GM18520 (cell line): ENCODE results near the gene PKIB.
"Not testable (repeated sequence)": the region's sequence is repeated elsewhere in the genome, so short reads cannot be mapped to it uniquely, and the experiment has no call there.

Experiments
- ATAC-seq: cut with Tn5 transposase; IDR thresholded peaks from one replicate; pipeline ENCODE4 v1.9.1; 2021; ENCODE audit not compliant: unreplicated experiment

Gene PKIB

GRCh38 chr6:122609881-122610689 is at the start of gene PKIB:
Gene PKIB, plus strand, starts transcription at chr6:122610405. Its CDS starts 107,390 bp downstream, at chr6:122717795.
- ATAC-seq = peak; percentile 82

GRCh38 chr6:122563364-122564052 is 46.7 kb upstream of the PKIB start:
- ATAC-seq = no peak

- no peak for ATAC-seq
Observed at GRCh38 chr6:122564230-122564629, 46.0 kb upstream of the PKIB start.

GRCh38 chr6:122565708-122566107 is 44.5 kb upstream of the PKIB start:
- no peak for ATAC-seq

- ATAC-seq = no peak
Observed at GRCh38 chr6:122567034-122567433, 43.2 kb upstream of the PKIB start.

GRCh38 chr6:122568350-122568749 is 41.9 kb upstream of the PKIB start:
- ATAC-seq = no peak

GRCh38 chr6:122568797-122569221 is 41.4 kb upstream of the PKIB start:
- ATAC-seq = no peak

GRCh38 chr6:122569230-122569771 is 40.9 kb upstream of the PKIB start:
- no peak for ATAC-seq

GRCh38 chr6:122571888-122572287 is 38.3 kb upstream of the PKIB start:
- ATAC-seq = peak; percentile 67

GRCh38 chr6:122576888-122577287 is 33.3 kb upstream of the PKIB start:
- ATAC-seq = no peak

GRCh38 chr6:122578961-122579360 is 31.2 kb upstream of the PKIB start:
- ATAC-seq = no peak

- ATAC-seq = no peak
Observed at GRCh38 chr6:122580737-122581136, 29.5 kb upstream of the PKIB start.

- ATAC-seq = no peak
Observed at GRCh38 chr6:122589115-122589514, 21.1 kb upstream of the PKIB start.

- ATAC-seq = not testable (repeated sequence)
Observed at GRCh38 chr6:122598295-122598694, 11.9 kb upstream of the PKIB start.

GRCh38 chr6:122604676-122605075 is 5.5 kb upstream of the PKIB start:
- ATAC-seq = no peak

GRCh38 chr6:122610690-122611455 is 668 bp downstream of the PKIB start:
- ATAC-seq = peak; percentile 21

- no peak for ATAC-seq
Observed at GRCh38 chr6:122612838-122613237, 2.6 kb downstream of the PKIB start.

- no peak for ATAC-seq
Observed at GRCh38 chr6:122614303-122614702, 4.1 kb downstream of the PKIB start.

- no peak for ATAC-seq
Observed at GRCh38 chr6:122615409-122615808, 5.2 kb downstream of the PKIB start.

- no peak for ATAC-seq
Observed at GRCh38 chr6:122616877-122617276, 6.7 kb downstream of the PKIB start.

- ATAC-seq = no peak
Observed at GRCh38 chr6:122619309-122619708, 9.1 kb downstream of the PKIB start.
